Right lobe of liver (tissue), 6 donors: ENCODE data around the gene CYP2E1. TPM values are rescaled to one million over a fixed set of nuclear protein-coding genes. Genes with fewer than 3 reads are reported as not detected.

ENCODE experiments used
- ATAC-seq, 4 donors: fragments of 200-7000 bp; cut with Tn5 transposase; one replicate each; pipeline ENCODE4 v1.9.1; 2020; ENCODE audit warnings: mild to moderate bottlenecking in 4 of 4, moderate library complexity in 4 of 4
- DNase-seq, 3 donors: peaks; one replicate each; pipeline ENCODE4 v3.0.0-alpha.2; 2020
- H3K27ac ChIP-seq, 3 donors: fragments of 200-600 bp; one replicate each; pipeline ENCODE4 v1.8.0; 2022
- H3K27me3 ChIP-seq, 2 donors: fragments of 200-600 bp; one replicate each; pipeline ENCODE4 v1.8.0; 2022
- H3K36me3 ChIP-seq, 4 donors: fragments of 200-600 bp; sonication (generic) in 1 of 4; one replicate each; pipeline versions ENCODE4 v1.5.1 to v1.8.0; 2017 to 2022; ENCODE audit warnings: control low read depth in 1 of 4
- H3K4me1 ChIP-seq, 4 donors: fragments of 200-600 bp; sonication (generic) in 1 of 4; one replicate each; pipeline versions ENCODE4 v1.5.1 to v1.8.0; 2017 to 2022; ENCODE audit warnings: control low read depth in 1 of 4
- H3K4me3 ChIP-seq, 3 donors: fragments of 200-600 bp; one replicate each; pipeline ENCODE4 v1.8.0; 2022
- H3K9me3 ChIP-seq, 4 donors: fragments of 200-600 bp; sonication (generic) in 1 of 4; one replicate each; pipeline versions ENCODE4 v1.5.1 to v1.8.0; 2017 to 2022; ENCODE audit warnings: control low read depth in 1 of 4
- CTCF ChIP-seq, 4 donors: fragments of 200-600 bp in 3 of 4; fragments of 450-650 bp in 1 of 4; IDR thresholded peaks; one replicate each; pipeline versions ENCODE4 v1.5.1 to v1.8.0; 2016 to 2022; ENCODE audit warnings: antibody characterized with exemption in 4 of 4, mild to moderate bottlenecking in 2 of 4
- POLR2A ChIP-seq: fragments of 450-650 bp; IDR thresholded peaks from one replicate; pipeline ENCODE4 v1.6.1; 2017; ENCODE audit warnings: antibody characterized with exemption, mild to moderate bottlenecking
- WGBS: methylation state at CpG from one replicate; pipeline ENCODE4 v1.1.6; 2018; ENCODE audit warnings: low coverage, low lambda C conversion rate; ENCODE audit not compliant: insufficient coverage; ENCODE audit errors: missing lambda C conversion rate; 5-methylcytosine and 5-hydroxymethylcytosine counted together
- intact Hi-C, 2 donors: fragments of 100-400 bp; cut with DNase I; formaldehyde crosslinking; loops; one replicate each; pipeline versions ENCODE4 v1.11.2 to v1.14.1; 2022
- total RNA-seq, 6 experiments: library from RNA; depleted of rRNA in 2 of 6; stranded (reverse); fragments of >200 nt in 2 of 6; fragmentation: NEBNext Ultra II Directional in 3 of 6; extraction: Animal tissue kit (Norgen Biotek cat#: 25700) in 3 of 6; gene quantifications; one replicate each; pipeline versions ENCODE4 v1.1.0 to v1.2.4, GENCODE V29; 2016 to 2023
- donor health status: DM: no; HTN: yes; CAD: no.
- donor health status: DM: no; HTN: no; CAD: no.
- donor health status: DM: no; HTN: no; CAD: no.
- donor health status: DM: no; HTN: yes; CAD: no.
- donor health status: DM: no; HTN: yes; CAD: no.

The CYP2E1 gene
- total RNA-seq, 6 experiments from 2014 or later = 1,651 to 5,193 (median 3,912) TPM

- Histone ChIP-seq H3K36me3 (no peaks in the 10 kb centered on the region), H3K4me1 (peaks cover 0 to 33% (median 5%) of the 10 kb centered on the region in 4 donors), H3K27me3 (no peaks in the 10 kb centered on the region), H3K27ac (peak overlapping the region in 2 of 3 donors; percentile 60 to 78), H3K4me3 (peak overlapping the region; percentile 25 to 43 (median 29)), H3K9me3 (no peaks in the 10 kb centered on the region)
- ATAC-seq (peak; percentile 90 to 98 (median 96)), DNase-seq (peak; percentile 92 to 94 (median 94))
- intact Hi-C loops = no loop called here
- 3% methylated on average over 14 of the region's 33 CpGs for WGBS
- TF ChIP-seq POLR2A (peak; percentile 48), CTCF (IDR thresholded peaks at IDR 0.05) (peak; percentile 89 to 100 (median 96))
Observed at GRCh38 chr10:133520193-133520738, 6.9 kb upstream of the CYP2E1 start.

GRCh38 chr10:133523631-133524203, 3.4 kb upstream of the CYP2E1 start:
- DNase-seq (no peak), ATAC-seq (no peak)
- H3K4me1 ChIP-seq = peaks cover 0 to 17% (median 3%) of the 10 kb centered on the region in 4 donors
- no peaks in the 10 kb centered on the region for H3K27me3 ChIP-seq
- 78% methylated on average over 9 of the region's 9 CpGs for WGBS
- no peaks in the 10 kb centered on the region for H3K9me3 ChIP-seq
- intact Hi-C loops = no loop called here
- no peak for TF ChIP-seq POLR2A
- no peak for TF ChIP-seq CTCF (IDR thresholded peaks at IDR 0.05)
- H3K27ac ChIP-seq = peak overlapping the region in 1 of 3 donors; percentile 87
- peaks cover 0 to 11% (median 2%) of the 10 kb centered on the region in 4 donors for H3K36me3 ChIP-seq
- H3K4me3 ChIP-seq = peak overlapping the region in 2 of 3 donors; percentile 39 to 50

- peak overlapping the region in 2 of 3 donors; percentile 64 to 87 for H3K27ac ChIP-seq
- H3K4me3 ChIP-seq = peak overlapping the region in 2 of 3 donors; percentile 39 to 50
- ATAC-seq (peak in 2 of 4 donors; percentile 9 to 31), DNase-seq (peak in 1 of 3 donors; percentile 69)
- intact Hi-C loops = no loop called here
- no peaks in the 10 kb centered on the region for H3K9me3 ChIP-seq
- WGBS = 44% methylated on average over 7 of the region's 7 CpGs
- peaks cover 0 to 28% (median 8%) of the 10 kb centered on the region in 4 donors for H3K36me3 ChIP-seq
- TF ChIP-seq CTCF (IDR thresholded peaks at IDR 0.05) (no peak), POLR2A (no peak)
- H3K4me1 ChIP-seq = peaks cover 0 to 18% (median 3%) of the 10 kb centered on the region in 4 donors
- no peaks in the 10 kb centered on the region for H3K27me3 ChIP-seq
Observed at GRCh38 chr10:133525444-133525843, 1.7 kb upstream of the CYP2E1 start.

- no peak for TF ChIP-seq CTCF (IDR thresholded peaks at IDR 0.05)
- no peak for TF ChIP-seq POLR2A
- peak overlapping the region; percentile 33 to 86 (median 71) for H3K27ac ChIP-seq
- H3K4me3 ChIP-seq = peak overlapping the region; percentile 23 to 85 (median 83)
- H3K36me3 ChIP-seq = peaks cover 0 to 52% (median 18%) of the 10 kb centered on the region in 4 donors
- peaks cover 0 to 9% (median 2%) of the 10 kb centered on the region in 4 donors for H3K4me1 ChIP-seq
- DNase-seq (peak in 2 of 3 donors; percentile 62 to 73), ATAC-seq (peak in 3 of 4 donors; percentile 3 to 44 (median 30))
- intact Hi-C loops = no loop called here
- no peaks in the 10 kb centered on the region for H3K27me3 ChIP-seq
- WGBS = 10% methylated on average over 11 of the region's 51 CpGs
- no peaks in the 10 kb centered on the region for H3K9me3 ChIP-seq
Observed at GRCh38 chr10:133527771-133528271, 658 bp downstream of the CYP2E1 start.
